Measurements from ENCODE around the gene RAB21.
"Not testable (repeated sequence)": the region's sequence is repeated elsewhere in the genome, so short reads cannot be mapped to it uniquely, and the experiment has no call there.

RAB21 gene

DNA sequence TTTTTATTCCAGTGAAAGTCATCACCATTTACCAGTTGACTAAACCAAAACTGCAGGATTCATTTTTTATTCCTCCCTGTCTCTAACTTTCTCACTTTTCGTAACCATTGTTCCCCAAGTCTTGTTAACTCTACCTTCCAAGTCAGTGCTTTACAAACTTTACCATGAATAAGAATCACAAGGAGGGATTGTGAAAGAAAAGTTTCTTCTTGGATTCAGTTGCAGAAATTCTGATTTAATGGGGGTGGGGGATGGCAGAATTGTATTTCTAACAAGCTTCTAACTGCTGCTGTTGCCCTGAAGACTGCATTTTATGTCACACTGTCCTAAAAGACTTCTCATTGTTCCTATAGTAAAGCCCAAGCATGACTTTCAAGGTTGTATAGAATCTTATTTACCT lies 5.0 kb upstream of the RAB21 start:
- DNase-seq (ENCODE audit: low read depth in 2 of 2, low spot score in 1 of 2): no peak

- no peak for DNase-seq (ENCODE audit: low read depth in 2 of 2, low spot score in 1 of 2)
Measured at GRCh38 chr12:71752891-71753290, 1.8 kb upstream of the RAB21 start.

DNA sequence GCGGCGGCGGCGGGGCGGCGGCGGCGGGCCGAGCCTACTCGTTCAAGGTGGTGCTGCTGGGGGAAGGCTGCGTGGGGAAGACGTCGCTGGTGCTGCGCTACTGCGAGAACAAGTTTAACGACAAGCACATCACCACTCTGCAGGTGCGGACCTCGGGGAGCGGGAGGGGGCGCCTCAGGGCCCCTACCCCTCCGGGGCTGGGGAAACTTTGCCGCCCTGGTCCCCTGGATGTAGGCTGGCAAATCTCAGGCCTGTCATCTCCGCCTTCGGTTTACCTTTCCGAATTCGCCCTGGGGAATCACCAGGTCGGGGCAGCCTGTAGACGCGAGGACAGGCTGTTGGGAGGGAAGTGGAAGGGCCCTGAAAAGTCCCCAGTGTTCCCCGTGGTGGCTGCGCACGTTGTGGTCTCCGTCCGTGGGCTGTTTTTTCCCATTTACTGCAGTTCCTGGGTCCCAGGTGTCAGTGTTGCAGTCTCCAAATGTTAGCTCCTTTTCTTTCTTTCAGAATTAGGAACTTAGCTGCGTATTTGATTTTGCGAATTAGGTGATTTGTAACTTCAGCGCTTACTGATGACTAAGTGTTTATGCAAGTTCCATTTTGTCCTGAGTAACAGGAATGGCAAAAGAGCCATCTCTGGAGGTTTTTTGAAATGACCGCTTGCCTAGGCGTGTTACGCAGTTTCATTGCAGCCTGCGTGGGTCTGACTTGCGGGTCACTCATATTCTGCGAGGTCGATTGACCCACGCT lies 656 bp downstream of the RAB21 start:
- DNase-seq (ENCODE audit: low read depth in 2 of 2, low spot score in 1 of 2): peak; percentile 26 to 30

- no peak for DNase-seq (ENCODE audit: low read depth in 2 of 2, low spot score in 1 of 2)
Measured at GRCh38 chr12:71756054-71756690, 1.5 kb downstream of the RAB21 start.

GRCh38 chr12:71759941-71760340 lies 5.3 kb downstream of the RAB21 start:
- DNase-seq (ENCODE audit: low read depth in 2 of 2, low spot score in 1 of 2): no peak

DNA sequence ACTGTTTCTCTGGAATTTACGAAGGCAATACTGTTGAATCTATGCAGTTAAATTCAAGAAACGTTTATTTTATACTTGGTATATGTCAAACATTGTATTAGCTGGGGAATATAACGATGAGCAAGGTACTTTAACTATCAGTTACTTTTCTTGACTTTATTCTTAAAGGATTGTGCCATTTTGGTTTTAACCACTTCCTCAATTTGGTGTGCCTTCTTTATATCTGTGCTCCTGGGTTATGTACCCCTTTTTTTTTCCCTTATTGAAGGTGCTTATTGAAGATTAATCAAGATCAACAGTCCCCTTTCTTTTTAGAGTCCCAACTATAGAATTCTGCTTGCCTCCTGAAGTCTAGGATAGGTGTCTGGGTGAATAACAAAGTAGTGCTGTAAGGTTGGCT lies 5.8 kb downstream of the RAB21 start:
- DNase-seq (ENCODE audit: low read depth in 2 of 2, low spot score in 1 of 2): no peak

GRCh38 chr12:71761354-71761753 lies 6.7 kb downstream of the RAB21 start:
- not testable (repeated sequence) for DNase-seq (ENCODE audit: low read depth in 2 of 2, low spot score in 1 of 2)

GRCh38 chr12:71763677-71764379 lies 9.2 kb downstream of the RAB21 start:
- no peak for DNase-seq (ENCODE audit: low read depth in 2 of 2, low spot score in 1 of 2)

DNA sequence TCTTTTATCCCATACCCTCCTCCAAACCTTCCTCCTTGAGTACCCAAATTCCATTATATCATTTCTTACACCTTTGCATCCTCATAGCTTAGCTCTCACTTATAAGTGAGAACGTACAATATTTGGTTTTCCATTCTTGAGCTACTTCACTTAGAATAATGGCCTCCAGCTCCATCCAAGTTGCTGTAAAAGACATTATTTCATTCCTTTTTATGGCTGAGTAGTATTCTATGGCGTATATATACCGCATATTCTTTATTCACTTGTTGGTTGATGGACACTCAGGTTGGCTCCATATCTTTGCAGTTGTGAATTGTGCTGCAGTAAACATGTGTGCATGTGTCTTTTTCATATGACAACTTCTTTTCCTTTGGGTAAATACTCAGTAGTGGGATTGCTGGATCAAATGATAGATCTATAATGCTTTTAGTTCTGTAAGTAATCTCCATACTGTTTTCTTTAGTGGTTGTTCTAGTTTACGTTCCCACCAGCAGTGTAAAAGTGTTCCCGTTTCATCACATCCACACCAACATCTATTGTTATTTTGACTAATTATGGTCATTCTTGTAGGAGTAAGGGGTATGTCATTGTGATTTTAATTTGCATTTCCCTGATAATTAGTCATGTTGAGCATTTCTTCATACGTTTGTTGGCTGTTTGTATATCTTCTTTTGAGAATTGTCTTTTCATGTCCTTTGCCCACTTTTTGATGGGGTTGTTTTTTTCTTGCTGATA lies 10.1 kb downstream of the RAB21 start:
- DNase-seq (ENCODE audit: low read depth in 2 of 2, low spot score in 1 of 2): no peak

GRCh38 chr12:71766202-71766601 lies 11.5 kb downstream of the RAB21 start:
- no peak for DNase-seq (ENCODE audit: low read depth in 2 of 2, low spot score in 1 of 2)

DNA sequence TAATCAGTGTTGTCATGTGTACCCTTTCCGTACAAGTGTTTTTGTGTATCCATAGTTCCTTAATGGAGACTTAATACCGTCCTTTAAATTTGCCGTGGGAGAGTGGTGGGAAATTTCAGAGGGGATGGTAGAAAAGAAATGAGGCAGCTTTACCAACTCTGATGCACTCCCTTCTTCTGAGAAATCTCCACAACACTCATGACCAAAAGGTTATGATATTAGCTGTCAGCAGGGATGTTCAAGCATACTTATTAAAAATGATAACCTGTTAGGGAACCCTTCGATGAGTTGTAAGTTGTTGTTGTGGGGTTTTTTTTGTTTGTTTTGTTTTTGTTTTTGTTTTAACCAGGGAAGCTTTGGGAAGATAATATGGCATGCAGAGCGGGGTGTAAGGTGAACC lies 12.5 kb downstream of the RAB21 start:
- DNase-seq (ENCODE audit: low read depth in 2 of 2, low spot score in 1 of 2): no peak

DNA sequence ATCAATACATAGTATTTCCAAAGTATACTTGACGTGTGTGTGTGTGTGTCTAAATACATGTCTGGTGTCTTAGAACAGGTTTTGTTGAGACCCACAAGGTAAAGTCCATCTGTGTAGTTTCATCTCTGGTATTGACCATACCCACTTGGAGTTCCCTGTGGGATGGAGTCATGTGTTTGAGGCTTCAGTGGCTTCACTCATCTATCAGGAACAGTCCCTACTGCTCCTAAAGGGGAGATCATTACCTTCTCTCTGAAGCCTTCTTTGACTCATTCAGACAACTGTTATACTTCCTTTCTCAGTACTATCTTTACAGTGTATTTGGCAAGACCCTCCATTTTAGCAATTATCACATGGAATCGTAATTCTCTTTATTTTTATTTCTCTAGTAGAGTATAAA lies 14.2 kb downstream of the RAB21 start:
- no peak for DNase-seq (ENCODE audit: low read depth in 2 of 2, low spot score in 1 of 2)

- no peak for DNase-seq (ENCODE audit: low read depth in 2 of 2, low spot score in 1 of 2)
Measured at GRCh38 chr12:71771069-71771468, 16.4 kb downstream of the RAB21 start.

GRCh38 chr12:71772735-71773134 lies 18.1 kb downstream of the RAB21 start:
- no peak for DNase-seq (ENCODE audit: low read depth in 2 of 2, low spot score in 1 of 2)

DNA sequence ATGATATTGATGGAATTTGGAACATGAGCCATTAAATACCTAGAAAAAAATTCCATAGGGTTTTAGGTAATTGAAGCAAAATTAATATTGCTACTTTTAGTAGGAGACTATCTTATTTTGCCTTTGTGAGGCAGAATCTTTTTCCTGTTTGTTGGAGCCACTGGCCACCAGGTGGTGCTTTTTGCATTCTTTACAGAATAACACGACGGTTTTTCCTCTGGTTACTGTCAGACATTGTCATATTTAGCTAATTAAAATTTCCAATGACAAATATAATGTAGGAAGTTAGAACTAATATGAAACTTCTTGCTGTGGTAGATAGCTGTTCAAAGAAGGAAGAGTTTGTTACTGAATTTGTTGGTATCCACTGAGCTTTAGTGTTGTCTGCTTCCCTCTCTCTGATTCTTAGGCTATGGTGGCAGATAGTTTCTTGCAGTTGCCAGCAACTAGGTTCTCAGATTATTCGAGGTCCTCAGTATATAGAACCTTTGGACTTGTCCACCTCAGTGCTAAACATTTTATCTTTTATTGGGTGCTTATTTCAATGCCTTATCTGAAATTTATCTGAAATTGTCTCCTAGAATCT lies 25.7 kb downstream of the RAB21 start:
- DNase-seq (ENCODE audit: low read depth in 2 of 2, low spot score in 1 of 2): peak in 1 of 2 donors; percentile 9

DNA sequence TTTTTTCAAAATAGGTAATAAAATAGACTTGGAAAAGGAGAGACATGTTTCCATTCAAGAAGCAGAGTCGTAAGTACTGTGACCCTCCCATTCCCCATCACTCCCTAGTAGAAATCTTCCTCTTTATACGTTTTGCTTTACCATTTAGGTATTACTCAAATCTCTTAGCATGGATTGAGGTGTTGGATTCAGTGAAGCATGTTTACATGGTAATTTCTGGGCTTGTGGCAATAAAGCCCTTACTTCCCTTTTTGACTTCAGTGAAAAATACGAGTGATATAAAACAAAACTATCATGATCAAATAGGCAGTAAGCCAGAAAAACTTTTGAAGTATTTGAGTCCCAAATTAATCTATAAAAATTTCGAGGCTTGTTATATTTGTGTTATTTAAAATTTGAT lies 27.4 kb downstream of the RAB21 start:
- DNase-seq (ENCODE audit: low read depth in 2 of 2, low spot score in 1 of 2): no peak

DNA sequence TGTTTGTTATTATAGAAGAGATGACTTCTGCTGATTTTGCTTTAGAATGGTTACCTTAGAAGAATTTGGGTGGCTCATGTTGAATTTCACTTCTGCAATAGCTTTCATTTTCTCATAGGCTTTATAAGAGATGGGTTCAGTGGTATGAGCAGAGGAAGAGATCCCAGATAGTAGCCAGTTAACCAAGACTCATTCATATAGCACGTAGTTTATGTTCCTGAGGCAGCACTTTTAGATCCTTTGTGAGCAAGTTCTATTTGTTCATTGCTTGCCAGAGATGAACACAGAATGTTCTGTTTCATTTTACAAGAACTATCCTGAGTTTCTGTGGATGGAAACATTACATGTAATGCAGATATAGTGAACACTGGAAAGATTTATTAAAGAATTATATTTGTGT lies 32.2 kb downstream of the RAB21 start:
- DNase-seq (ENCODE audit: low read depth in 2 of 2, low spot score in 1 of 2): no peak

GRCh38 chr12:71787580-71787979 lies 32.9 kb downstream of the RAB21 start:
- no peak for DNase-seq (ENCODE audit: low read depth in 2 of 2, low spot score in 1 of 2)

DNA sequence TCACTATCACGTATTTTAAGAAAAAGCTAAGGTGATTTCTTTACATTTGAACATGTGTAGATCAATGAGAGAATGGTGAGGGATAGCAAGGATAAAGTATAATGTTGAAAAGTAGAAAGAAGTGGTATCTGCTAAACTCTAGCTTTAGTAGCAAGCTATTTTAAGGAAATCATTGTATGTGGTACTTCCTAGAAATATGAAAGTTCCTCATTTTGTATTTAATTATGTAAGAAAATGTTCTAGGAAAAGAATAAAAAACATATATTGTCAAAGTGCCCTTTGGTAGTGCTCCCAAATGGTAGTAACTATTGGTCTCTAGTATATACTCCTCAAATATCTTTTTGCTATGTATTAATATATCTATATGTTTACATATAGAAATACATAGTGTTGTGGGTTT lies 35.7 kb downstream of the RAB21 start:
- no peak for DNase-seq (ENCODE audit: low read depth in 2 of 2, low spot score in 1 of 2)

GRCh38 chr12:71791473-71792150 lies 36.9 kb downstream of the RAB21 start:
- no peak for DNase-seq (ENCODE audit: low read depth in 2 of 2, low spot score in 1 of 2)

- DNase-seq (ENCODE audit: low read depth in 2 of 2, low spot score in 1 of 2): no peak
Measured at GRCh38 chr12:71792599-71792998, 37.9 kb downstream of the RAB21 start.
